Spinal cord (tissue), 10 donors: ENCODE measurements around the gene DDX56. TPM values are rescaled to one million over a fixed set of nuclear protein-coding genes. Genes with fewer than 3 reads are reported as not detected.

ENCODE experiments used
- DNase-seq, 6 donors: peaks; one replicate each; pipeline versions ENCODE4 v3.0.0 to v3.0.0-alpha.2; 2013 to 2015; ENCODE audit warnings: low spot score in 6 of 6, low read depth in 4 of 6
- H3K27ac ChIP-seq: one replicate; pipeline ENCODE4 v1.5.1; 2013; ENCODE audit warnings: low read depth, low read length, control low read depth
- H3K27me3 ChIP-seq: one replicate; pipeline ENCODE4 v1.6.1; 2013; ENCODE audit warnings: low read length; ENCODE audit not compliant: control insufficient read depth, insufficient read depth
- H3K36me3 ChIP-seq: one replicate; pipeline ENCODE4 v1.6.1; 2013; ENCODE audit warnings: low read length; ENCODE audit not compliant: control insufficient read depth, insufficient read depth
- H3K4me1 ChIP-seq: one replicate; pipeline ENCODE4 v1.6.1; 2013; ENCODE audit warnings: low read length; ENCODE audit not compliant: control insufficient read depth, insufficient read depth
- H3K4me3 ChIP-seq: one replicate; pipeline ENCODE4 v1.5.1; 2013; ENCODE audit warnings: low read depth, low read length, control low read depth
- H3K9me3 ChIP-seq: one replicate; pipeline ENCODE4 v1.6.1; 2013; ENCODE audit warnings: low read length; ENCODE audit not compliant: control insufficient read depth, insufficient read depth
- WGBS: methylation state at CpG from one replicate; pipeline ENCODE4 v1.1.5; 2013; ENCODE audit warnings: missing lambda C conversion rate; ENCODE audit not compliant: insufficient coverage; 5-methylcytosine and 5-hydroxymethylcytosine counted together
- polyA plus RNA-seq, 2 donors: library from polyadenylated mRNA; unstranded; fragments of 120-200 nt; gene quantifications; one replicate each; pipeline ENCODE4 v1.2.1, GENCODE V29; 2013; ENCODE audit not compliant: insufficient read length in 2 of 2
- total RNA-seq, 2 donors: library from RNA; depleted of rRNA in 1 of 2; stranded (reverse); fragments of 120-200 nt in 1 of 2; fragments of >200 nt in 1 of 2; gene quantifications; one replicate each; pipeline versions ENCODE4 v1.2.3 to v1.2.4, GENCODE V29; 2013 to 2014
- donor health status: healthy.

Gene DDX56
- total and polyA plus RNA-seq, 4 donors: 37.0 to 80.4 (median 60.8) TPM

DNA sequence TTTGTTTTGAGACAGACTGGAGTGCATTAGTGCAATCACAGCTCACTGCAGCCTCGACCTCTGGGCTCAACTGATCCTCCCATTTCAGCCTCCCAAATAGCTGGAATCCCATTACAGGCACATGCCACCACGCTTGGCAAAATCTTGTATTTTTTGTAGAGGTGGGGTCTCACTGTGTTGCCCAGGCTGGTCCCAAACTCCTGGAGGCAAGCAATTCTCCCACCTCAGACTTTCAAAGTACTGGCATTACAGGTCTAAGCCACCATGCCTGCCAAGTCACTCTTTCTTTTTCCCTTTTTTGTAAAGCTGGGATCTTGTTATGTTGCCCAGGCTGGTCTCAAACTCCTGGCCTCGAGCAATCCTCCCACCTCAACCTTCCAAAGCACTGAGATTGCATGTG is 24.3 kb downstream of the DDX56 start:
- H3K36me3 ChIP-seq: no peaks in the 10 kb centered on the region
- H3K4me1 ChIP-seq: no peaks in the 10 kb centered on the region
- no peaks in the 10 kb centered on the region for H3K9me3 ChIP-seq
- H3K4me3 ChIP-seq: no peak overlapping the region
- peaks cover 4% of the 10 kb centered on the region for H3K27me3 ChIP-seq
- no peak for DNase-seq
- H3K27ac ChIP-seq: no peak overlapping the region
- no CpG with 5 or more reads among the region's 3 CpGs for WGBS

- Histone ChIP-seq H3K36me3 (no peaks in the 10 kb centered on the region), H3K27ac (no peak overlapping the region), H3K4me1 (no peaks in the 10 kb centered on the region), H3K9me3 (no peaks in the 10 kb centered on the region), H3K4me3 (no peak overlapping the region), H3K27me3 (peaks cover 4% of the 10 kb centered on the region)
- no peak for DNase-seq
- WGBS: no CpG with 5 or more reads among the region's 3 CpGs
These were observed 24.8 kb downstream of the DDX56 start for GRCh38 chr7:44548893-44549292.

DNA sequence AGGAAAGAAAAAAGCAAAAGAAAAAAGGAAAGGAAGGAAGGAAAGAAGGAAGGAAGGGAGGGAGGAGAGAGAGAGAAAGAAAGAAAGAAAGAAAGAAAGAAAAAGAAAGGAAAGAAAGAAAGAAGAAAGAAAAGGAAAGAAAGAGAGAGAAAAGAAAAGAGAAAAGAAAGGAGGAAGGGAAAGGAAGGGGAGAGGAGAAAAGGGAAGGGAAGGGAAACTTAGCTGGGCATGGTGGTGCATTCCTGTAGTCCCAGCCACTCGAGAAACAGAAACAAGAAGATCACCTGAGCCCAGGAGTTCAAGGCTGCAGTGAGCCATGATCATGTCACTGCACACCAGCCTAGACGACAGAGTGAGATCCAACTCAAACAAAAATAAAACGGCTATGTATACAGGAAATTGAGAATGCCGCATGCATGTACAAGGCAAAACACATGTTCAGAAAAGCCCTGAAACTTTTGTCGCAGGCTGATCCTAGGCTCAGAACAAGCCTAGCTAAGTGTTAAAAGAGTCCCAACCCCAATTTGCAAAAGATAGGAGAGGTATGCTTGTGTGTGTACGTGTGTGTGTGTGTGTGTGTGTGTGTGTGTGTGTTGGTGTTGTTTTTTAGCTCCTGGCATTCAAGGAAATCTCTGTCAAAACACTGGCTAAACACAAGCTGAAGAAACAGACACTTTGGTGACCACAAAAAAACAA is 26.0 kb downstream of the DDX56 start:
- H3K4me1 ChIP-seq: no peaks in the 10 kb centered on the region
- no peak overlapping the region for H3K4me3 ChIP-seq
- H3K27ac ChIP-seq: no peak overlapping the region
- no peak for DNase-seq
- H3K36me3 ChIP-seq: no peaks in the 10 kb centered on the region
- WGBS: 63% methylated on average over 5 of the region's 6 CpGs
- no peaks in the 10 kb centered on the region for H3K9me3 ChIP-seq
- H3K27me3 ChIP-seq: peaks cover 4% of the 10 kb centered on the region

GRCh38 chr7:44541876-44542610 is 31.7 kb downstream of the DDX56 start:
- Histone ChIP-seq H3K4me3 (no peak overlapping the region), H3K4me1 (no peaks in the 10 kb centered on the region), H3K9me3 (no peaks in the 10 kb centered on the region), H3K27ac (no peak overlapping the region), H3K27me3 (no peaks in the 10 kb centered on the region), H3K36me3 (no peaks in the 10 kb centered on the region)
- 85% methylated on average over 3 of the region's 6 CpGs for WGBS
- no peak for DNase-seq

DNA sequence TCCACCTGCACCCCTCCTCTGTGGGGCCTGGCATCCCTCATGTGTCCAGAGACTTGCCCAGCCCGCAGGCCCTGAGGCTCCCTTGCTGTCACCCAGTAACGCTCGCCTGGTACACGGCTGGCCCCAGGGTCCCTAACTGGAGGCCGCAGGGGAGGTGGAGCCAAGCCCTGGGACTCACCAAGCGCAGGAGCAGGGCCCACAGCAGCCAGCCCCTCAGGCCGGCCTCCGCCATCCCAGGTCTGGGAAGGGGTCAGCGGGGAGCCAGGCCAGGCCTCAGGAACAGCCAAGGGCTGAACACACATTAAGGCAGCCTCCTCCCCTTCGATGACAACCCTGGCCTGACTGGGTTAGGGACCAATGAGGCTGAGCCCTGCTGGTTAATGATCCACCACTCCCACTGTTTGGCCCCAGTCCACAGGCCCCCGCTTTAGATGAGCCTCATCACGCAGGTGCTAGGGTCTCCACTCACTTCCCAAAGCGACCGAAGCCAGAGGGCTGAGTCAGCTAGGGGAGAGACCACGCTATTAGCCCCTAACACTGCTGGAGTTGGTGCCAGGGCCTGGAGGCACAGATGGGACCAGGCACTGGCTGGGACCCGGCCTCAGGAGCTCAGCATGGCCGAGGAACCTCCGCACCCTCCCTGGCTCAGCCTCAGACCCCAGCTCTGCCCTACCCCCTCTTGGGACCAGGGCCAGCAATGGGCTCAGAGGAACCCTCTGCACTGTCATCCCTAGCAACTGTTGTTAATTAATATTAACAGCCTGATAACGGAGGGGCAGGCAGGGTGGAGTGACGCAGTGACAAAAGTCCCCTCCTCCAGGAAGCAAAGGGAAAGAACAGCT is 32.5 kb downstream of the DDX56 start, which contains the start of gene NPC1L1:
Gene NPC1L1, minus strand, starts transcription at position 303 of the 842 bp plus-strand sequence. Its CDS starts 71 bp downstream, at position 232.
- Histone ChIP-seq H3K27ac (no peak within 1 kb of the TSS), H3K9me3 (no peaks in the 10 kb centered on the region), H3K4me1 (no peaks in the 10 kb centered on the region), H3K27me3 (no peaks in the 10 kb centered on the region), H3K36me3 (no peaks in the 10 kb centered on the region), H3K4me3 (no peak within 1 kb of the TSS)
- DNase-seq: no peak
- WGBS: 50% methylated on average over 18 of the region's 20 CpGs

DNA sequence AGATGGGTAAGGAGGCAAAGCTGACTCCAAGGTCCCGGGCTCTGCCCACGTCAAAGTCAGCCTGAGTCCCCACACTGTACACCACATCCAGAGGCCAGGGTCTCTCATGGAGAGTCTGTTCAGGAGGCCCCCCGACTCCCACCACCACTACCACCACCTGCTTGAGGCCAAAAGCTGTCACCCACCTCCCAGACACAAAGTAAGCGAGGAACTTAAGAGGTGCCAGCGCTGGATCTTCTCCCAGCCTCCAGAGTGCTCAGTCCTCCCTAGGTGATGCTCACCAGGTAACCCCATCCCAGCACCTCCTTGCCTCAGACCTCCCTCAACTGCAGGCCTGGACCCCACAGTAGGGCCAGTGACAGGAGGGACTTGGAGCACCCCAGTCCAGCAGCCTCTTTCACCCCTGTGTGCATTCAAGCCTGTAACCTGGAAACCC is 33.1 kb downstream of the DDX56 start:
- Histone ChIP-seq H3K4me3 (no peak overlapping the region), H3K36me3 (no peaks in the 10 kb centered on the region), H3K27me3 (no peaks in the 10 kb centered on the region), H3K9me3 (no peaks in the 10 kb centered on the region), H3K27ac (no peak overlapping the region), H3K4me1 (no peaks in the 10 kb centered on the region)
- DNase-seq: no peak
- 91% methylated on average over 5 of the region's 5 CpGs for WGBS

DNA sequence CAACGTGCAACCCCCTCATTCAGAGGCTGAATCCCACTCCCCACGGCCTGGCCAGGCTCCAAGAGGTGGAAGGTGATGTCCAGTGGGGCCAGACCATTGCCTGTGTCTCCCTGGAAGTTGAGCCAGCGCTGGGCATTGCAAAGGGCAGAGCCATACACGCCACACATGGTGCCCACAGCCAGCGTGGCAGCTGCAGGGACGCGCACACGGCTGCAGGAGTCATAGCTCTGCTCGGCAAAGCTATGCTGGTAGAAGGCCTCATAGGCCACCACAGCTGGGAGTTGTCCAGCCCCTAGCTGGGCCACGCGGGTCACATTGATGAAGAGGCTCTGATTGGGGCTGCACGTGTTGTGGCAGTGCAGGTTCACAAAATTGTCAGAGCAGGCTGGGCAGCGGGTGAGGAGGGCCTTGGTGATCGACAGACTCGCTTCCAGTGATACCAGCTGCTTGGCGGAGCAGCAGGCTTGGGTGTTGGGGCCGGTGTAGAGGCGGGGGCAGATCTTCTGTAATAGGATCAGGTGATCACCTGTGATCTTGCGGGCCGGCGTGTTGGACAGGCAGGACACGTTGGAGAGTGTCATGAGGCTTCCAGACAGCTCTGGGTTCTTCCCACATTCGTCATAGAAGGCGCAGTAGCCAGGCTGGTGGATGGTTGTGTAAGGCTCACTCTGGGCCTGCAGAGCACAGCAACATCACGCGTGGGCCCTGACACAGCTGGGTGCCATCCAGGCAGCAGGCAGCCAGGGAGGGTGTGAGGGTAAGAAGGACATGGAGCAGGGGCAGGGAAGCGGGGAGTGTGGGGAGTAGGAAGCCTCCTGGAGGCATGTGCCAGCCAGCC is 33.8 kb downstream of the DDX56 start:
- no peaks in the 10 kb centered on the region for H3K27me3 ChIP-seq
- no peak for DNase-seq
- WGBS: 89% methylated on average over 27 of the region's 27 CpGs
- no peaks in the 10 kb centered on the region for H3K9me3 ChIP-seq
- H3K4me3 ChIP-seq: no peak overlapping the region
- no peaks in the 10 kb centered on the region for H3K4me1 ChIP-seq
- no peaks in the 10 kb centered on the region for H3K36me3 ChIP-seq
- H3K27ac ChIP-seq: no peak overlapping the region

GRCh38 chr7:44538798-44539668 is 34.7 kb downstream of the DDX56 start:
- H3K4me3 ChIP-seq: no peak overlapping the region
- H3K36me3 ChIP-seq: no peaks in the 10 kb centered on the region
- no peaks in the 10 kb centered on the region for H3K4me1 ChIP-seq
- H3K27me3 ChIP-seq: no peaks in the 10 kb centered on the region
- WGBS: 87% methylated on average over 32 of the region's 32 CpGs
- H3K9me3 ChIP-seq: no peaks in the 10 kb centered on the region
- DNase-seq: no peak
- no peak overlapping the region for H3K27ac ChIP-seq
